GM19468 (cell line): Measurements from ENCODE around the gene ADAMTS17.

Experiments used
- ATAC-seq: cut with Tn5 transposase; IDR thresholded peaks from one replicate; pipeline ENCODE4 v1.9.1; 2021; ENCODE audit warnings: mild to moderate bottlenecking, moderate library complexity, moderate number of reproducible peaks; ENCODE audit not compliant: unreplicated experiment; ENCODE audit errors: extremely low read depth

ADAMTS17 gene

DNA sequence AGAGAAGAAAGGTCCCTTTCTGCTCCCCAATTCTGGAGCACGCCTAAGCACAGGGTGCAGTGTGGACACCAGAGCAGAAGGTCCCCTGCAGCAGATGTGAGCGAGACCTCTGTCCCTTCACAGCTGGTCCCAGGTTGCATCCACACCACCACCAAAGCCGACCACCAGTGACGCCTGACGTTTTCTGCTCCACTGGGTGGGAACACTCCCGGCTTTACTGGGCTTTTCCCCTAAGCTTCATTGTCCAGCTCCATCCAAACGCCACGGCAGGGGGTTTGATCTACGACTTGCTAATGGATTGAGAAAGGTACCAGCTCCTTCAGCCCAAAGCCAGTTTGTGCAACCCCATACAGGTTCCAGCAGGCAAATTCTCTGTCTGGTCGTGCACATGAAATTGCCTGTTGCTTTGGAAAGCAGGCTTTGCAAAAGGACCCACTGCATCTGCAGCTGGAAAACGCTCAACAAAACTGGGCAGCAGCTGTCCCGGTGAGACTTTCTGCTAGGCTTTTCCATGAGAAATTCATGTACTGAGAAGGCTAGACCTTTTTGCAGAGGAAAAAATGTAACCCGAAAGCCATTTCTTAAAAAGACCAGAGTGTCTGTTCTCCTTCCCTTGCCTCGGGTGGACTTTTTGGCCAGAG, 31.1 kb downstream of the ADAMTS17 start:
- ATAC-seq = no peak

DNA sequence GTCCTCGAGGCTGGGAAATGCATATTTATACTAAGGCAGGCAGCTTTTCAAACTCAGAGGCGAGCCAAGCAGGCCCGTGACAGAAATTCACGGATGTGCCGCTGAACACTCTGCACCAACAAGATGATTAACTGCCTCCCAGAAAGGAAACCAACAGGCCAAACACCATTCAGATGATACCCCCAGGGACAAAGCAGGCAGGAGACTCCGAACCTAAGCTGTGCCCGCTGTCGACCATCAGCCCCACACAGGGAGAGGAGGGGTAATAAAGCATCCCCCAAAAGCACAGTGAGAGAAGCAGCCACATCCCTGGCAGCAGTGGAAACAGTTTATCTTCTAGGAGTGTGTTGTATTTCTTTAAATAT, 31.8 kb downstream of the ADAMTS17 start:
- no peak for ATAC-seq

DNA sequence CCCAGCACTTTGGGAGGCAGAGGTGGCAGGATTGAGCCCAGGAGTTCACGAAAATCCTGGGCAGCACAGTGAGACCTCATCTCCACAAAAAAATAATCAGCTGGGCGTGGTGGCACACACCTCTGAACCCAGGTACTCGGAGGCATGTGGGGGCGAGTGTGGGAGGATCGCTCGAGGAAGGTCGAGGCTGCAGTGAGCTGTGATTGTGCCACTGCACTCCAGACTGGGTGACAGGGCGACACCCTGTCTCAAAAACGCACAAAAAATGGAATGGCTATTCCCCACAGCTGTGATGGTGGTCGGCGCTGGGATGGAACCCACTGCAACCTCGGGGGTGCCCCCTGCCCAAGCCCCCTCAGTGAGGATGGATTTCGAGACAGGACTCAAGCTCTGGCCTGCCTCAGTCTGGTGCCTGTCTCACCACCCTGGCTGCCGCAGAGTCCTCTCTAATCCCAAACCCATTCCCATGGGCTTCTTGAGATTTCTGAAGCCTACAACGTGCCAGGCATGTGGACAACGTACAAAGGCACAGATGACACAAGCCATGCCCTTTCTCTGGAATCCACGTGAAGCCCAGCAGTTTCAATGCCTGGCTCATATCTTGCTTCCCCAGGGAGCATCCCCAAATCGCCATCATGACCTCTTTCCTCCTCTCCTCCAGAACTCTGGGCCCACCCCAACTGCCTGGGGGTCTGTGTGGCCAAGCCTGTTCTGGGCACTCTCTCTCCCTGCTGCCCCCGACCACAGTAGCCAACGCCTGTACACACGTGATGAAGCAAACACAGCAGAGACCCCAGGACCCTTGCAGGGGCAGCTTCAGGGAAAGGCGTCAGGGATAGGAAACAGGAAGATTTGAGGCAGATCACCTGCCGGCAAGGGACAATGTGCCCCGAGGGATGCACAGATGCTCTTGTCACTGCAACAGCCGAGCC, 32.4 kb downstream of the ADAMTS17 start:
- no peak for ATAC-seq

DNA sequence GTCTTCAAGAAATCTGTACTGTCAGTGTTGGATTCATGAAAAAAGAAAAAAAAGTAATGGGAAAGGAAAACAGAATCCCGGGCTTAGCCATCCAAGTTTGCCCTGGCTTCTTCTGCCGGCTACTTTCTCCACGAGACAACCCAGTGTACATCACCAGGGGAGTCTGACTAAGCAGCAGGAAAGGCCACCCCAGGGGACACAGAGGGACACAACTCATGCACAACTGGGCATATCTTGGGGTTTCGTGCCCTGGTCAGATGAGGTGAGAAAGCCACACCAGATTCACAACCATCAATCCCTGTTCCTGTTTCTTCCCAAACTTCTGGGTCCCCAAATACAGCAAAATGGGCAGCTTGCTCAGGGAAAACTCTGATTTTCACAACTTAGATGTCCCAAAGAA, 33.2 kb downstream of the ADAMTS17 start:
- no peak for ATAC-seq

DNA sequence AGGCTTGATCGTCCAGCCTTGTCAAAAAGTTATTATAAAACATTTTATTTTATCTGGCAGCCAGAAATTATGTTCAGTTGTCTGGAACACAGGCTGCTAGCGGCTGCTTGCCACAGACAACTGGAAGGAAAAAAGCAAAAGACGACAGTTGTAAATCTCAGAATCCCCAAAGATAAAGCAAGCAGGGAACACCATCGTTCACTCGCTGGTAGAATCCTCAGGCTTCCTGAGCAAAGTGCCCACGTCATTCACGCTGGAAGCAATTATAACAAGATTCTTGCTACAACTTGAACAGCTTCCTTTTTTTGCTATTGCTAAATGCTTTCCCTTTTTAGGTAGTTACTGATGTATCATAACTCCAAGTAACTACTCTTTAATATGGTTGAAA, 33.6 kb downstream of the ADAMTS17 start:
- no peak for ATAC-seq

DNA sequence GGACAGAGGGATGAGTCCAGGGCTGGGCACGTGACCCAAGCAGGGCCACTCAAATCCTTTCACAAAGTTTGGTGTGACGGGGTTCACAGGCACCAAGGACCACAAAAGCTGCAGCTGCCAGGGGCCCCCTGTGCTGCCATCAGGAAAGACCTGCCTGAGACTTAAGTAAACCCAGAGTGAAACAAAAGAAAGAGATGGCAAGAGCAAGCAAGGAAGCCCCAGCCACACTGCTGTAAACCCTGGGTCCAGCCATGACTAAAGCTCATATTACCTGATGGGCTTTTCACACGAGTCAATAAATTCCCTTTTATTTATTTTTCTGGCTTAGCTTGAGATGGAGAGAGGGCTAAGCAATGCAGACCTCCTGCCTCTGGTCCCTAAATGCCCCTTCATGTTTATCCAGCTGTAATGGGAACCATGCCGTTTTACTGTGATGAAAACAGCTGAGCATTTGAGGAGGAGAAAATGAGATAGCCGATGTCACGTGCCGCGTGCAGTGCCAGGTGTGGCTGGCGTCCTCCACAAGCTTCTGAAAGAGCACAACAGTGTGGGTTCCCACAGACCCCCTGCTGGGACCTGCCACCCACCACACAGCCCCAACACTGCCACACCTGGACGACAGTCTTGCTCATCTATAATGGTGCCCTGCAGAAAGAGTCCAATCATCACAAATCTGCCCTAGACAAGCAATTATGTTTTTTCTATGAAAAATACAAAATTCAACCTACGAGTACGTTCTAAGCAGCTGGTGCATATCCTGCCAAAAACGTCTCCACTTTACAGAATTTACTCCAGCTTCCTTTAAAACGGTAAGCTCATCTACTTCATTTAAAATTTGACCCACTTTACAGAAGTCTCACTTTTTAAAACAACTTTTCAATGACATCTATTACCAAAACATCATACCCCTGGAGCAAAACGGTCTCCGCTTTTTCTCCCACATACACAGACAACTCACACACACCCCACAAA, 34.2 kb downstream of the ADAMTS17 start:
- ATAC-seq = no peak

DNA sequence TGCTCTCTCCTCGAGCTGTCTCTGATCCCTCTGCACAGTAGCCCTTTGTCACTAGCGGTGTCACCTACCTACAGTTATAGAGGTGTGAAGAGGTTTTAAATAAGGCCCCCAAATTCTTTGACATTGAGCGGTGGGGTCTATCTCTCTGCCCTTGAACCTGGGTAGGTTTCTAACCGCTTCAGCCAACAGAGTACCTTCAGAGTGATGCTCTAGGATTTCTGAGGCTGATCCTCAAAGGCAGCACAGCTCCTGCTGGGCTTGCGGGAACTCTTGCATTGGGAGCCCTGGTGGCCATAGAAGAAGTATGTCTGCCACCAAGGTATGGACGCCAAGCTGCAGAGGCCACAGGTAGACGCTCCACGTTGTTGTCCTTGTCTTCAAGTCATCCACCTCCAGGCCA, 35.7 kb downstream of the ADAMTS17 start:
- ATAC-seq = no peak

DNA sequence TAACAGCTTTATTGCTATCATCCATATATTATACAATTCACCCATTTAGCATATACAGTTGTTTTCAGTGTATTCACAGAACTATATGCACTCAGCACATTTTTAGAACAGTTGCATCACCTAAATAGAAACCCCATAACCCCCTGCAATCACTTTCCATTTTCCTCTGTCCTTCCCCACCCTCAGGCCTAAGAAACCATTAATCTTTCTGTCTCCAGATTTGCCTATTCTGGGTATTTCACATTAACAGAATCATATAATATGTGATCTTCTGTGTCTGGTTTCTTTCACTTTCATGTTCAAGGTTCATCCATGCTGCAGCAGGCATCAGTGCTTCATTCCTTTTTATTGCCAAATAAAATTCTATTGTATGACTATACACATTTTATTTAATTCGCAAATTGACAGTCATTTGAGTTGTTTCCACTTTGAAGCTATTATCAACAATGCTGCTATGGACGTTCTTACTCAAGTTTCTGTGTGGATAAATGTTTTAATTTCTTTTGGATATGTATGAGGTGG, 39.8 kb downstream of the ADAMTS17 start:
- no peak for ATAC-seq

DNA sequence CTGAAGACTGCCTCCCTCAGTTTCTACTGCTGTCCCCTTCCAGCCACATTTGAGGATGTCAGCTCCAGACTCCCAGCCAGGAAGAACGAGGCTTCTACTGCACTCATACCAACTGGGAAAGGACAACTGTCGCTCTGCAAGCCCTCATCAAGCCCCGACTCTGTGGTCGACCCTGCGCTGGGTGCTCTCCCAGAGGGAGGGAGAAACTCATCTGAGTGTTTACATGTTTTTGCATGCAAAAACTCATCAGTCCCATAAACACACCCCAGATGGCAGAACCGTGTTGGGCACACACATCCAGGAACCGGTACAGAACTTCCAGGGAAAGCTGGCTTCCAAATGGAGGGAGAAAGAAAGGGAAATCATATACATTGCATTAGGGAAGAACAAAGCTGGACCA, 43.5 kb downstream of the ADAMTS17 start:
- no peak for ATAC-seq

DNA sequence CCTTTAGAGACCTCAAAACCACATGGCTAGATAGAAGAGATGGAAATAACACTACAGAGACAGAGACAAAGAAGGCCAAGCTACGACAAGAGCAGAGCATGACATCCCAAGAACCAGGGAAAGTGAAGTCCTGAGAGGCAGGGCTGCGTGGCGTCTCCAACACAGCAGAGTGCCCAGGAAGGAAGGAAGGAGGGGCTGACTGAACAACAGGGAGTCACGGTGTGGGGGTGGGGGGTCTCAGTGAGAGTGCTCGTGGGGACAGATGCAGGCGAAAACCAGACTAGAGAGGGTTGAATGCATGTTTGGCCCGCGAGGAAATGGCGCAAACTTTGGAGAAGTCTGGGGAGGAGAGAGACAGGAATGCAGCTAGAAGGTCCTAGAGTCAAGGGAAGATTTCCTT, 44.0 kb downstream of the ADAMTS17 start:
- ATAC-seq = no peak

DNA sequence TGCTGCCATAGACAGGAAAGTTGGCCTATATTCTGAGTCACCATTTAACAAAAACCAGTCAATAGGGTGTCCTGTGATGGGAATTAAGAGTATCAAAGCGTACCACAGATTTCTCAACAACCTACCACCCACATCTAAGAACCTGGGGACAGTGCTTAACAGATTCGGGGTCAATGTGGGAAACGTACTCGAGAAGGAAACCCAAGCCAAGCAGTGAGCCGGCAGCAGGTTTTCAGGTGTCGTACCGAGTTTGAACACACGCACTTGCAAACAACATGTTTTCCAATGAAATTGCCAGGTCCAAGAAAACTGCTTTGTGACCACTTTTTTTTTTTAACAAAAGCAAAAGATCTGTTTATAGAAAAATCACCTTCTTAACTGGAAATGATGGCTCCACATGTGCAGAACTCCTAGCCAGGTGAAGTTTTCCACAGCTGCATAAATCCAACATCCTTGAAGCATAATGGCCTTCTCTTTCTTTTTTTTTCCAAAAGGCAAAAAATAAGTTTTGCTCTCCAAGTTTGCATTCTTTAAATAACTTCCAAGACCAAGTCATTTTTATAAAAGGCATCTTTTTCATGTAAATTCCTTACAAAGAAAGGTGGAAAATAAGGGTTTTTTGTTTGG, 45.7 kb downstream of the ADAMTS17 start:
- ATAC-seq = no peak

DNA sequence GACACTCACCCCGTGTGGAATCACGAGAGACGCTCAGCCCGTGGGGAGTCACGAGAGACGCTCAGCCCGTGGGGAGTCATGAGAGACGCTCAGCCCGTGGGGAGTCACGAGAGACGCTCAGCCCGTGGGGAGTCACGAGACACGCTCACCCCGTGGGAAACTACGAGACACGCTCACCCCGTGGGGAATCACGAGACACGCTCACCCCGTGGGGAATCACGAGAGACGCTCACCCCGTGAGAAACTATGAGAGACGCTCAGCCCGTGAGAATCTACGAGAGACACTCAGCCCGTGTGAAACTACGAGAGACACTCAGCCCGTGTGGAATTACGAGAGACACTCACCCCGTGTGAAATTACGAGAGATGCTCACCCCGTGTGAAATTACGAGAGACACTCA, 49.8 kb downstream of the ADAMTS17 start:
- ATAC-seq = no peak

DNA sequence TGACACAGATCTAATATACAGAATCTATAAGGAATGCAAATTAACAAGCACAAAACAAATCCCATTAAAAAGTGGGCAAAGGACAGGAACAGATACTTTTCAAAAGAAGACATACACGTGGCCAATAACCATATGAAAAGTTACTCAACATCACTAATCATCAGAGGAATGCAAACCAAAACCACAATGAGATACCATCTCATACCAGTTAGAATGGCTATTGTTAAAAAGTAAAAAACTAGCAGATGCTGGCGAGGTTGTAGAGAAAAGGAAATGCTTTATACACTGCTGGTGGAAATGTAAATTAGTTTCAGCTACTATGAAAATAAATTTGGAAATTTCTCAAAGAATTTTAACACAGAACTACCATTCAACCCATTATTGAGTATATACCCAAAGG, 50.7 kb downstream of the ADAMTS17 start:
- no peak for ATAC-seq

DNA sequence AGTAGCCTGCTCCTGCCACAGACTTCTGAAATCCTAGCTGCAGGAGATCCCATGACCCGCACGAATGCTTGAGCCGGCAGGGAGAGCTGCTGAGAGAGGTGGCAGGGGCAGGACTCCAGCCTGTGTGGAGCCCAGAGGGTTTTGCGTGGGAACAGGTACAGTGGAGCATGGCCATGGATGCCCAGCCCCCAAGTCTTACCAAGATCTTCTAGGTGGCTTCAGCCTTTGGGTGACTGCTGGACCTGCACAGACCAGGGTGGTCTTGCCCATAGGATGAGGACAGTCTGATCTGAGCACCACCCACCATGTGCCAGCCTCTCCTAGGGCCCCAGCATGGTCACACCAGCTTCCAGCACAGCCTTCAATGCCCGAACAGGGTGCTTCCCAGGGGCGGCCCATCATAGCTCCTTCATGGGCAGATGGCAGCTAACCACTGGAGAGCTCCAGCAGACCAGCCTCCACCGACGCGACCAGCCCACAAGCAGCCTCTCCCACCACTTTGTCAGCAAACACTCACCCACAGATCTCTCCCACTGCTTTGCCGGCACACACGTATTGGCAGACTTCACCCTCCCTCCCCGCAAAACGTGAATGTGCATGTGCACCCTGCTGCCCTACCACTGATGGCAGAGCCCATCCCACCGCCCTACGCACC, 56.0 kb downstream of the ADAMTS17 start:
- no peak for ATAC-seq

DNA sequence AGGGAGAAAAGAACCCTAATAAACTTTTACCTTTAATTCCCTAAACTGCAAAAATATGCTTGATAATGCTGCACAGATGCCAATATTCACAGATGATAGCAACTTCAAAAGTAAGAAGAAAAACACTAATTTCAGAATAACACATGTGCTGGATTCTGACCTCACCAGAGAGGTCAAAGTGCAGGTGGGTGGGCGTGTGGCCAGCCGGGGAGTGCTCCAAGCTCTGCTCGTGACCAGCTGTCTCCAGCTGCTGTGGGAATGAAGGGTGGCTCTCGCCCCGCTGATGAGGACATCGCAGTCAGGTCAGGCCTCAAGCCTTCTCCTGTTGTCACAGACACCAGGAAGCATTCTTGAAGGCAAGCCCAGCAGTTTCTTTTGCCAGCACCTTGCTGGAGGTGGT, 57.1 kb downstream of the ADAMTS17 start:
- no peak for ATAC-seq

DNA sequence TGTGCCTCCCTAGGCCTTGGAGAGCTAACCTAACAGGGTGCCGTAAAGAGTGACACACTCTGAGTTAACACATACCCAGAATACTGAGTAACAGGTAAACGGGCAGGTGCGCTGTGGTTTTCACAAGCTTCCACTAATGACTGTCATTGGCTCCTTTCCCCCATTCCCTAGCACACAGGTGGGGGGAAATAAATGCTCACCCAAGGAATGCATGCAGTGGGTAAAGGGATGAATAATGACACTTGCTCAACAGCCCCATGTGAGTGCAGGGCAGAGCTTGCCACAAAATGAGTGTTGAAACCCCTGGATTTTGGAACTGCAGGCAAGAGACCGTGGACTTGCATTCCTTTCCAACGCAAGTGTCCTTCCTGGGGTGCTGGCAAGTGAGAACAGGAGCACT, 57.6 kb downstream of the ADAMTS17 start:
- ATAC-seq = no peak

DNA sequence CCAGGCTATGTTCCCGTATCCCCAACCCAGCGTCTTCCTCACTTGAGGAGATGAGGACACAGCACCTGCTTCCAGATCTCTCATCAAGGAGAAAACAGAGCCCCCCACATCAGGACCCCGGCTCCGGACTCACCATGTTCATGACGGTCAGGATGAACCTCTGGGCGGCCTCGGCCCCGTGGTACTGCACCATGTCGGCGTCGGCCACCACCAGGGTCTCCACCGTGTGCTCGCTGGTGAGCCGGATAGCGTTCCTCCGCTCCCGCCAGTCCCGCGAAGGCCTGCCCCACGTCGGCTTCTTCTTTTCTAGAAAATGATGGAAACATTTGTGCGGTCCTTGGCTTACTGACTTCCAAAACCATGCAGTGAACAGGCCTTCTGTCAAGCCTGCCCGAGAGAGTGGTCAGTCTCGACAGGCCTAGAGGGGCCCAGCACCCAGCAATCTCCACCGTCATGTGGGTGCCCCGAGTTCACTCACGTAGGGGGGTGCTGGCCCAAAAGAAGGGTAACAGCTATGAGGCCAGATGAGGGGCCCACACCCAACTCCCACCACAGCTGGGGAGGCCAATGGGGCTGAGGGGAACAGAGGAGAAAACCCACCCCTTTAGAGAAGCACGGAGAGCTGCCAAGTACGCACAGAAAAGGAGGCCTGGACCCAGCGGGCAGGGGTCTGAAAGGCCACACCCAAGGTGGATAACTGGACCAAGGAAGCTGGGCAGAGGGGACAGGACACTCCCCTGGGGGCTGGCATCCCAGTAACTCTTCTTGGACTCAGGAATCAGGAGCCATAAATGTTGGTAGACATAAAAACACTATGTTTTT, 60.5 kb downstream of the ADAMTS17 start:
- no peak for ATAC-seq

DNA sequence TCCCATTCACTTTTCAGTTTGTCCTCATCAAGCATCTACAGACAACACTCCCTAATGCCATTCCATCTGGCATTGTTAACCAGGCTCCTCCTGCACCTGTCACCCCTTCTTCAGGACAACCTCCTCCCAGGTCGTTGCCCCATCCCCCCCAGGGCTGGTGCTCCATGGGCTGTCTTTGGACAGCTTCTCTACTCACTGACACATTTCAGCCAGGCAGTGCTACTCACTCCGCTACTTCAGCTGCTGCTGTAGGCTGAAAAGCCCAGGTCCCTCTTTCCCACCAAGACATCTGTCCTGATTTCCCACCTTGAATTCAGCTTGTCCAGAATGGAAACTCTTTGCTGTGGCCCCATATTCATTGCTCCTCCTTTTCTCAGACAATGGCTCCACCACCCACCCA, 61.9 kb downstream of the ADAMTS17 start:
- no peak for ATAC-seq

DNA sequence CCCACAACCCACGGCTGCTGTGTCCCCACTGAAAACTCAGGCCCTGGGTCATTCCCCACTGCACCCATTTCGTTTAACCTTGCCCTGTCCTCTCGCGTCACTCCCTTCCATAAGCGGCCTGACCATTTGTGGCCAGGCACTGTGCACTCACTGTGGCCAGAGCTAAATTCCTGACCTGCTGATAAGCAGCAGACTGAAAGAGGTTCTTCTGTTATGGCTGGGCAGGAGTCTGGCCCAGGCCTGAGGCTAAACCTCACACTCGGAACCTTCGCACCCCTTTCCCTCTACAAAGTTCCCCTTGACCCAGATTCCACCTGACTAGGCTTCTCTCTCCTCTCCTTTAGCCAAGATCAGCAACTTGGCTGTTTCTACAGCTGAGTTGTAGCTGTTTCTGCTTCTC, 62.3 kb downstream of the ADAMTS17 start:
- ATAC-seq = no peak
